NCI-H524 treated with DMSO at 0.1 percent for 48 hours (cell line): ENCODE data around the gene ZFP92.
A peak's percentile ranks its signal among the peaks of the same experiment; 100 is the strongest.

Experiments
- DNase-seq: peaks from one replicate; lab custom pipeline; 2025; lab: John Stamatoyannopoulos, UW

Gene ZFP92

GRCh38 chrX:153408871-153409351 is 2.4 kb upstream of the ZFP92 start:
- no peak for DNase-seq

- no peak for DNase-seq
Measured at GRCh38 chrX:153409414-153410101, 1.7 kb upstream of the ZFP92 start.

- no peak for DNase-seq
Measured at GRCh38 chrX:153410373-153410772, 899 bp upstream of the ZFP92 start.

GRCh38 chrX:153410888-153411254 is 401 bp upstream of the ZFP92 start:
- no peak for DNase-seq

- no peak for DNase-seq
Measured at GRCh38 chrX:153411988-153412574, 809 bp downstream of the ZFP92 start.

GRCh38 chrX:153412746-153413720 is 1.8 kb downstream of the ZFP92 start:
- DNase-seq: no peak

GRCh38 chrX:153413731-153414130 is 2.5 kb downstream of the ZFP92 start:
- no peak for DNase-seq

GRCh38 chrX:153414856-153415510 is 3.7 kb downstream of the ZFP92 start:
- DNase-seq: no peak

- DNase-seq: peak; percentile 64
Measured at GRCh38 chrX:153416781-153417450, 5.6 kb downstream of the ZFP92 start.

- DNase-seq: no peak
Measured at GRCh38 chrX:153417637-153418036, 6.4 kb downstream of the ZFP92 start.

- DNase-seq: no peak
Measured at GRCh38 chrX:153420851-153421599, 9.8 kb downstream of the ZFP92 start.

- DNase-seq: no peak
Measured at GRCh38 chrX:153421856-153422255, 10.6 kb downstream of the ZFP92 start.

- no peak for DNase-seq
Measured at GRCh38 chrX:153423652-153424051, 12.4 kb downstream of the ZFP92 start.

- no peak for DNase-seq
Measured at GRCh38 chrX:153426204-153426603, 14.9 kb downstream of the ZFP92 start.

GRCh38 chrX:153430796-153431195 is 19.5 kb downstream of the ZFP92 start:
- DNase-seq: no peak

GRCh38 chrX:153433161-153433680 is 21.9 kb downstream of the ZFP92 start:
- DNase-seq: no peak

- no peak for DNase-seq
Measured at GRCh38 chrX:153433781-153434285, 22.6 kb downstream of the ZFP92 start.

GRCh38 chrX:153434801-153435200 is 23.5 kb downstream of the ZFP92 start:
- DNase-seq: no peak

GRCh38 chrX:153435845-153436244 is 24.6 kb downstream of the ZFP92 start:
- no peak for DNase-seq

GRCh38 chrX:153438532-153438931 is 27.3 kb downstream of the ZFP92 start:
- peak; percentile 9 for DNase-seq
